EL (cell line): ENCODE data around the gene RAPGEF6.
"Not testable (repeated sequence)": the region's sequence is repeated elsewhere in the genome, so short reads cannot be mapped to it uniquely, and the experiment has no call there.

Experiments
- DNase-seq: peaks from one replicate; pipeline ENCODE4 v3.0.0-alpha.2; 2016

Gene RAPGEF6

DNA sequence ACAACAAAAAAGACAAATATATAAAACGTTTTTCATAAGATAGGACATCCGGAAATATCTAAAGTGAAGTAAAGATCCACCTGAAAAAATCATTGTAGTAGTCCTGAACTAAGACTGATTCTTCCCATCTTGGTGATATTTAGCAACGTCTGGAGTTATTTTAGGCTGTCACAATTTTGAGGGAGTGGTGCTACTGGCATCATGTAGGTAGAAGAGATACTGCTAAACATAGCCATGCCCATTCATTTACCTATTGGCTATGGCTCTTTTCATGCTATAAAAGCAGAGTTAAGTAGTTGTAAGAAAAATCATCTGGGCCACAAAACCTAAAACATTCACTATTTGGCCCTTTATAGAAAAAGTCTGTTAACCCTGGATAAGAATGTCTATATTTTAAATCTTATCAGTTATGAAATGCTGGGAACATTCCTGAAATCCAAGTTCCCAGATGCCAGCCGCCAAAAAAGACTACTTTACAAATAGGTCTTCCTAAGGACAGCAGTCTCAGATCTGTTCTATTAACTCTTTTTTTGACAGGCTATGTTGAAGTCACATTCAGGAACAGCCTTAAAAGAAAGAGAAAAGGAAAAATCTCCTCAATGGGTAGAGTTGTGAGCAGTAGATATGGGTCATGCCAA is 27.0 kb downstream of the RAPGEF6 start:
- no peak for DNase-seq

DNA sequence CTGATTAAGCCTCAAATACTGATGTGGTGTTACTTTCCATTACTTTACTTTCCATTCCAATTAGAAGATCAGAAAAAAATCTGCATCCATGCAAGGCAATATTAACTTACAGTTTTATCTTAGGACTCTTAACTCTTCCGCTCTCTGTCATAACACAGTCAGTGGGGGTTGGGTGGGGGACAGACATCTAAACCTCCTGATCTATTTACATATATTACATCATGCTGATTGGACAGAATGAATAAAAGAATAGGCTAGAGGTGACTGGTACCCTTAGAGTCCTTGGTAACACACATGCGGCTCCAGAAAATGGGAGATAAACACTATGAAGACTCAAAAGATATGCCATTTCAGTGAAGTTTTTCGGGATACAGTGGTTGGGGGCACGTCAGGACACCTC is 27.6 kb downstream of the RAPGEF6 start:
- no peak for DNase-seq

DNA sequence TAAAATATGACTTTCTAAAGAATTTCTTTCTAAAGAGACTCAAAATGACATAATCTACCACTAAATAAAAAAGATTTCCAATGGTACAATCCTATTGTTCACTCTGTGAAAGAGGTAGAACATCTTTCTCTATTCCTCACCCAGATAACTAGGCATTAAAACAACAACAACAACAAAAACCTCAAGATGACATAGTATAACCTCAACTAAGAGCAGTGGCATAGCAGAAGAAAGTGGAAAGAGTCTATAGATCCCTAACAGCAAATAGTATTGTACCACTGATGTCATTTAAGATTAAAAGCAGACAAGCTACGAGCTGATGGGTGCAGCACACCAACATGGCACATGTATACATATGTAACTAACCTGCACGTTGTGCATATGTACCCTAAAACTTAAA is 29.9 kb downstream of the RAPGEF6 start:
- DNase-seq = no peak

DNA sequence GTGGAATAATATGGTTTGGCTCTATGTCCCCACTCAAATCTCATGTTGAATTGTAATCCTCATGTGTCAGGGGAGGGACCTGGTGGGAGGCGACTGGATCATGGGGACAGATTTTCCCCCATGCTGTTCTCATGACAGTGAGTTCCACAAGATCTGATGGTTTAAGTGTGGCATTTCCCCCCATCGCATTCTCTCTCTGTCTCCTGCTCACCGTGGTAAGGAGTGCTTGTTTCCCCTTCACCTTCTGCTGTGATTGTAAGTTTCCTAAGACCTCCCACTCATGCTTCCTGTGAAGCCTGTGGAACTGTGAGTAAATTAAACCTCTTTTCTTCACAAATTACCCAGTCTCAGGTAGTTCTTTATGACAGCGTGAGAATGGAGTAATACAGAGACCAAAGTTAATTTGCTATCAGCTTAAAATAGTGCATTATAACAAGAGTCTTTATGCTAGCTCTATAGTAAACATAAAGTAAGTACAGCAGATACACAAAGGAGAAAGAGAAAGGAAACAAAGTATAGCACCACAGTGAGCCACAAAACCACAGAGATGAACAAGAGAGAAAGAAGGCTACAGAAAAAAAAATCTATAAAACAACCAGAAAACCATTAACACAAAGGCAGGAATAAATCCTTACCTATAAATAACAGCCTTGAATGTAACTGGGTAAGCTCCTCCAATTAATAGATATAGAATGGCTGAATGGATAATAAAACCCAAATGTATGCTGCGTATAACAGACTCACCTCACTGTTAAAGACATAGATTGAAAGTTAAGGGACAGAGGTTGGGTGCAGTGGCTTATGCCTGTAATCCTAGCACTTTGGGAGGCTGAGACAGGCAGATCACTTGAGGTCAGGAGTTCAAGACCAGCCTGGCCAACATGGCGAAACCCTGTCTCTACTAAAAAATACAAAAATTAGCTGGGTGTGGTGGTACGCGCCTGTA is 39.7 kb downstream of the RAPGEF6 start:
- DNase-seq = no peak

DNA sequence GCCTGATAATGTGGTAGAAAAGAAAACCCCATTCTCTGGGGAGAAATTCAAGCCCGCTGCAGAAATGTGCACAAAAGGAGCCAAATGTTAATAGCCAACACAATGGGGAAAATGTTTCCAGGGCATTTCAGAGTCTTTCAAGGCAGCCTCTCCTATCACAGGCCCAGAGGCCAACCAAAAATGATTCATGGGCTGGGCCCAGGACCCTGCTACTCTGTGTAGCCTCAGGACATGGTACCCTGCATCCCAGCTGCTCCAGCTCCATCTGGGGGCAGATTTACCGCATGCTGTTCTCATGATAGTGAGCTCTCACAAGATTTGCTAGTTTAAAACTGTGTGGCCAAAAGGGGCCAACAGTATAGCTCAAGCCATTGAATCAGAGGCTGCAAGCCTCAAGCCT is 41.1 kb downstream of the RAPGEF6 start:
- DNase-seq = no peak

DNA sequence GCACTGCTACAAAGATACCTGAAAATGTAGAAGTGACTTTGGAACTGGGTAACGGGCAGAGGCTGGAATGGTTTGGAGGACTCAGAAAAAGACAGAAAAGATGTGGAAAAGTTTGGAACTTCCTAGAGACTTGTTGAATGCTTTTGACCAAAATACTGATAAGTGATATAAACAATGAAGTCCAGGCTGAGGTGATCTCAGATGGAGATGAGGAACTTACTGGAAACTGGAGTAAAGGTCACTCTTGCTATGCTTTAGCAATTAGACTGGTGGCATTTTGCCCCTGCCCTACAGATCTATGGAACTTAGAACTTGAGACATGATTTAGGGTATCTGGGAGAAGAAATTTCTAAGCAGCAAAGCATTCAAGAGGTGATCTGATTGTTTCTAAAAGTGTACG is 41.6 kb downstream of the RAPGEF6 start:
- not testable (repeated sequence) for DNase-seq

DNA sequence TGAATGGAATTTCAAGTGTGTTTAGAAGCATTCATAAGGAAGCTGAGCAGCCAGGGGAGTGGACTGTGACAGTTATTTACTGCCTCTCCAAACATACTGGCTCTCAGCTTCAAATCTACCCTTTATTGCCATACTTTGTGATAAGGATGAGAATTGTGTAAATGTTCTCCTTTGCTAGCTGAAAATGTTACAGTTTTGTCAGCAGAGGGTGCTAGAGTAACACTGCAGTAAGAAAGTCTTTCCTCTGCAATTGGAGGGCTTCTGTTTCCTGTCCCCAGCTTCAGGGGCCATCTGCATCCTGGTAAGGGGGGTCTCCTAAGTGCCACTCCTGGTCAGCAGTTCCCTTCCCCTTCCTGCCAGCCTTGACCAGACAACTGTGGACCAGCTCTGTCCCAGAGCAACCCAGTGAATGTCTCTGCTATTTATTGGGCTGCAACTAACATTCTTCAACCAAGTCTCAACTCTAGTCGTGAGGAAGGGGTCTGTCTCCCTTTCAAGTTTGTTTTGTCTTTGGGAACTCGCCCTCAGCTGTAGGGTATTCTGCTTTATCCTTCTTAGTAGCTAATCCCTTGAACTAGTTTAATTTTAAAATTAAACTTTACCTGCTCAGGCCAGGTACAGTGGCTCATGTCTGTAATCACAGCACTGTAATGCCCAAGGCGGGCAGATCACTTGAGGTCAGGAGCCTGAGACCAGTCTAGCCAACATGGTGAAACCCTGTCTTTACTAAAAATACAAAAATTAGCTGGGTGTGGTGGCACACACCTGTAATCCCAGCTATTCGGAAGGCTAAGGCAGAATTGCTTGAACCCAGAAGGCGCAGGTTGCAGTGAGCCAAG is 45.3 kb downstream of the RAPGEF6 start:
- DNase-seq = peak; percentile 55

DNA sequence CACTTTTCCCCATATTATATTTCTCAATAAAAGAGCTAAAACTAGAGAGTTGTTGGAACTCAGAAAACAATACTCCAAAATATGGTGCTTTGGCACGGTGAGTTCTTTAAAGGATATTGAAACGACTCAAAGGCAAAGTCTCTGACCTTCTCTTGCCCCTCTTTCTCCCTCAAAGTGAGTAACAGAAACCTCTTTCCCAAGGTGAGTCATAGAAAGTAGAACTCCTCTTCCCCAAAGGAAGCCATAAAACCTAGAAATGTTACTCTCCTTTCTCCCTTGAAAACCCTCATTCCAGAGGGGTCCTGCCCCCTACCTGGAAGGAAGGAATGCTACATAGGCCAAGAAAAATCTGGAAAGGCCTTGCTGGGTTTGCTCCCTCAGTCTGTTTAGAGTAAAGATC is 47.5 kb downstream of the RAPGEF6 start:
- DNase-seq = peak; percentile 44

DNA sequence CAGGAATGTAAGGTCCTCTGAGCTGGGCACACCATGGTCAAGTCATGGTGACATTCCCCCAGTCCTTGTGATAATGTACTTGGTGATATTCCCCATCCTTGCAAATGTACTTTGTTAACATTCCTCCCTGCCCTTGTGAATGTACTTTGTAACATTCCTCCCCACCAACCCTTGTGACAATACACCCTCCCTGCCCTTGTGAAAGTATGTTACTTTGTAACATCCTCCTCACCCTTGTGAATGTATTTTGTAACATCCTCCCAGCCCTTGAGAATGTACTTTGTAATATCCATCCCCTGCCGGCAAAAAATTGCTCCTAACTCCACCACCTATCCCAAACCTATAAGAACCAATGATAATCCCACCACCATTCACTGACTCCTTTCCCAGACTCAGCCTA is 53.3 kb downstream of the RAPGEF6 start:
- no peak for DNase-seq

DNA sequence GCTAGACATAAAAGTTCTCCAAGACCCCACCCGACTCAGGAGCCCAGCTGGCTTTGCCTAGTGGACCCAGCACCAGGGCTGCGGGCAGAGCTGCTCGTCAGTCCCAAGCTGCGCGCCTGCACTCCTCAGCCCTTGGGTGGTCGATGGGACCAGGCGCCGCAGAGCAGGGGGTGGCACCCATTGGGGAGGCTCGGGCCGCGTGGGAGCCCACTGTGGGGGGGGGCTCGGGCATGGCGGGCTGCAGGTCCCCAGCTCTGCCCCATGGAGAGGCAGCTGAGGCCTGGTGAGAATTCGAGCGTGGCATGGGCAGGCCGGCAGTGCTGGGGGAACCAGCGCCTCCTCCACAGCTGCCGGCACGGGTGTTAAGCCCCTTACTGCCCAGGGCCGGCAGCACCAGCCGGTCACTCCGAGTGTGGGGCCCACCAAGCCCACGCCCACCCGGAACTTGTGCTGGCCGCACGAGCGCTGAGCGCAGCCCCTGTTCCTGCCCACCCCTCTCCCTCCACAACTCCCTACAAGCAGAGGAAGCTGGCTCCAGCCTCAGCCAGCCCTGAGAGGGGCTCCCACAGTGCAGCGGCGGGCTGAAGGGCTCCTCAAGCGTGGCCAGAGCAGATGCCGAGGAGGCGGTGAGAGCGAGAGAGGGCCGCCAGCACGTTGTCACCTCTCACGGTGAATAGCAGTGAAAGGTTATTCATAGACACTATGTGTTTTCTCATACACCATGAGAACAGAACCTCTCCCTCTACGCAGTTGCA is 54.9 kb downstream of the RAPGEF6 start:
- DNase-seq = no peak

DNA sequence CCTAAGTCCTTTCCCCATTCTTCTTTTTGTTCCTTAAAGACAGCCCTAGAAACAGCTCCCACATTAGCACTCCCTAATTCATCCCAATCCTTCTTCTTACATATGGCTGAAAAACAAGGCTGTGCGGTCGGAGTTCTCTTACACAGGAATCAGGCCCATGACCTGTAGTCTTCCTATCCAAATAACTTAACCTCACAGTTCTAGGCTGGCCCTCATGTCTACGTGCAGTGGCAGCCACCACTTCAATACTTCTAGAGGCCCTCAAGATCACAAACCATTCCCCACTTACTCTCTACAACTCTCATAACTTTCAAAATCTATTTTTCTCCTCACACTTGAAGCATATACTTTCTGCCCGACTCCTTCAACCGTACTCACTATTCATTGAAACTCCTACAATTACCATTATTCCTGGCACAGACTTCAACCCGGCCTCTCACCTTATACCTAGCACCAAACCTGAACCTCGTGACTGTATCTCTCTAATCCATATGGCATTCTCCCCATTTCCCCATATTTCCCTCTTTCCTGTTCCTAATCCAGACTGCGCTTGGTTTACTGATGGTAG is 59.3 kb downstream of the RAPGEF6 start:
- DNase-seq = no peak

DNA sequence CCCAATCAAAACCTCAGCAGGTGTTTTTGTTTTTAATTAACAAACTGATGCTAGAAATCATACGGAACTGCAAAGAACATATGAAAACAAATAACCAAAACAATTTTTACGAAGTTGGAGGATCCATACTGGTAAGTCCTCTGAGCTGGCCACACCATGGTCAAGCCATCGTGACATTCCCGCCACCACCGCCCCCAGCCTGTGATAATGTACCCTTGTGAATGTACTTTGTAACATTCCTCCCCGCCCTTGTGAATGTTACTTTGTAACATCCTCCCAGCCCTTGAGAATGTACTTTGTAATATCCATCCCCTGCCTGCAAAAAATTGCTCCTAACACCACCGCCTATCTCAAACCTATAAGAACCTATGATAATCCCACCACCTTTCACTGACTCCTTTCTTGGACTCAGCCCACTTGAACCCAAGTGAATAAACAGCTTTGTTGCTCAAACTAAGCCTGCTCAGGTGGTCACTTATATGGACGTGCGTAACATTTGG is 63.3 kb downstream of the RAPGEF6 start:
- no peak for DNase-seq

DNA sequence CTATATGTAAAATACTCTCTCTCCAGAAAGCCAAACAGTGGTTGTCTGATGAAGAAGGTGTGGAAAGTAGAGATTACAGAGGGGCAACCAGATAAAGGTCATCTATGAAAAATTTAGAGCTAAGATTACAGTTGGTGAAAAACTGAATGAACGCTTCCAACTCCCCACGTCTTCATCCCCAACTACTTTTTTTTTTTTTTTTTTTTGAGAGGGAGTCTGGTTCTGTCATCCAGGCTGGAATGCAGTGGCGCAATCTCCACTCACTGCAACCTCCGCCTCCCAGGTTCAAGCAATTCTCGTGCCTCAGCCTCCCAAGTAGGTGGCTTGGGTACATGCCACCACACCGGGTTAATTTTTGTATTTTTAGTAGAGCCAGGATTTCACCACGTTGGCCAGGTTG is 64.3 kb downstream of the RAPGEF6 start:
- no peak for DNase-seq

DNA sequence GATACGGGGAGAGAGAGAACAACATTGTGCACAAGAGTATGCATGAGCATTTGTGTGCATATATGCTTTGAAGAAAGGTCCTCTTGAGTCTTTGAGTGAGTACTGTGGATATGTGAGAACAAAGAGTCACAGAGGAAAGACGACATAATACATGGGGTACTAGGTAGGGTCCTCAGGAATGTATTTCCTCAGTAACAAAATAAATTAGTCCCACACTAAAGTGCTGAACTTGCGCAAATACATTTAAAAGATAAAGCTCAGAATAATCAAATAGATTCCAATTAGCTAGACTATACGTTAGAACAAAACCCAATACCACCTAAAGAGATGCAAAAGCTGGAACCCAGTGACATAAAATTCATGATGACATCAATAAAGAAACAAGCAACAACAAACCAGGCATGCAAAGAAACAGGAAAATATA is 70.8 kb downstream of the RAPGEF6 start:
- no peak for DNase-seq

DNA sequence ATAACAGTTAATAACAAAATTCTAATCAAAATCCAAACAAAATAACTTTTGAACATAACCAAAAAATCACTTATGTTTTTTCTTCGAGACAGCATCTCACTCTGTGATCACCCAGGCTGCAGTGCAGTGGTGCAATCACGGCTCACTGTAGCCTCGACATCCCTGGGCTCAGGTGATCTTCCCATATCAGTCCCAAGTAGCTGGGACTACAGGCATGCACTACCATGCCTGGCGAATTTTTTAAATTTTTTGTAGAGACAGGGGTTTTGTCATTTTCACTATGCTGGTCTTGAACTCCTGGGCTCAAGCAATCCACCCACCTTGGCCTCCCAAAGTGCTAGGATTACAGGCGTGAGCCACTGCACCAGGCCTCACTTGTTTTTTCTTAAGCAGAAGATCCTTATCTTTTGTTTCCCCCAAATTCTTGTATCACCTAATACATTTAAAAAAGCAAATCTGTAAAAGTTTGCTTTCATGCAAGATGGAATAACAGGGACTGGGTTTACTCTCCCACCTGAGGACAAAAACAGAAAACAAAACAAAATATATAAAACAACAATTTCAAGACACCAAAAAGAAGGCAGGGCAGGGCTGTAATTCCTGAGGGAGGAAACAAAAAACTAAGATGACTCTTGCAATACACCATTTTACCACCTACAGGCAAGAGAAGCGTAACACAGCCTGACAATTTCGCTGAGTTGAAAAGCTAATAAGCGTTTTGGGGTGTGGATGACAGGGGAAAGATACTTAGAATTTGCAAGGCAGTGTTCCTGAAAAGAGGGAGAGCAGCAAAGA is 71.4 kb downstream of the RAPGEF6 start:
- no peak for DNase-seq

DNA sequence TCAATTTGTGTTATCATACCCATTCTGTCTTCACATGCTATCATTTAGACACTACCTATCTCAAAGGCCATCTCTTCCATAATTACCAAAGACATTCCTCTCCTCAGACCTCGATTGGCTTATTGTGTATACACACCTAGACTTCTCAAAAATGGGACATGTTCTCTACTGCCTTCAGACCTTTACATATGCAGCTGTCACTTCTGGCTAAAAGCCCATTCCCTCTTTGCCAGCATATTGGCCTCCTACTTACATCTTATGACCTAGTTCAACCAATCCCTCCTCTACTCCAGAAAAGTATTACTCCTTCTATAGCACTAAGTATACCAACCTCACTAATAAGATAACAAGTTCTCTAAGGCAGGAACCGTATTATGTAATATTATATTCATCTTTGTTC is 84.4 kb downstream of the RAPGEF6 start:
- DNase-seq = no peak

DNA sequence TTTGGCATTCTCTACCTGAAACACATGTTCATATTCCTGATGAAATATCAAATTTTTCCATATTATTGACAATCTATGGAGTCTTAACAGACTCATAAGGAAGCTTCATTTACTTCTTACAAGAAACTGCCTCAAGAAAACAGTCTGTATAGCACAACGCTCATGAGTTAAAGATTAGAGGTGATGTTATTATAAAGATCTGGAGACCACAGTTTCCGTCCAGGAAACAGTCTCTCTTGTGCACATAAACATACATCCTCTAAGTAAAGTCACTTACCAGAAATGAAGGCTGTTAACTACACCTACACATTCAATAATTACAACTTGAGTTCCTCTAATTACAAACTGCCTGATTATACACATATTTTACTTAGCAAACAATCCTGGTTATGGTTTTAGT is 86.9 kb downstream of the RAPGEF6 start:
- DNase-seq = no peak

DNA sequence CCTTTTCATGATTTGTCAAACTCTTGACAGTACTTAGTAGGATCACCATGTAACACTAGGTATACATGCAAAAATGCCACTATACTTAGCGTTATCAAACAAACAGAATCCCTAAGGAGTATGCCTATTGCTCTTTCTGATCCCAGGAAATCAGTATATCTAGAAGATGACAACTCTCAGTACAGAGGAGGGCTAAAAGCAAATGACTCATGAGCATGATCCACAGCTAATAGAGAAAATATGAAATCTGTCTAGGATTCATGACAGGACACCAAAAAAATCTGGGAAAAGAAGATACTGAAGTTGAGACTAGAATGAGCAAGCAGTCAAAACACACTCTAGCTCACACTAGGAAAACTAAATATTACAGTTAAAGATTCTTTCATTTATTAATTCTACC is 89.2 kb downstream of the RAPGEF6 start:
- DNase-seq = peak; percentile 76

DNA sequence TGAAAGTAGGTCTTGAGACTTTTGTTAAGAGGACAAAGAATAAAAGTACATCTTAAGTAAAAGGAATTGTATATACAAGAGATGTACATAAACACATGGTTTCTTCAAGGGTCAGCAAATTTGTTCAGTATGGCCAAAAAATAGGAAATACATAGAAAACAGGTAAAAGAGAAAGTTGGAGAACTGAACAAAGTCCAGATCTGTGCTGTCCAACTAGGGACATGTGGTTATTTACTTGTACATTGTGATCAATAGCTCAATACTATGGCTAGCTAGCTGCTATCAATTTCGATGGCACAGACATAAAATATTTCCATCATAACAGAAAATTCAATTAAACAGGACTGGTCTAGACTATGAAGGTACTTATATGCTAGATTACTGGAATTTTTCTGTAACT is 92.3 kb downstream of the RAPGEF6 start:
- no peak for DNase-seq

DNA sequence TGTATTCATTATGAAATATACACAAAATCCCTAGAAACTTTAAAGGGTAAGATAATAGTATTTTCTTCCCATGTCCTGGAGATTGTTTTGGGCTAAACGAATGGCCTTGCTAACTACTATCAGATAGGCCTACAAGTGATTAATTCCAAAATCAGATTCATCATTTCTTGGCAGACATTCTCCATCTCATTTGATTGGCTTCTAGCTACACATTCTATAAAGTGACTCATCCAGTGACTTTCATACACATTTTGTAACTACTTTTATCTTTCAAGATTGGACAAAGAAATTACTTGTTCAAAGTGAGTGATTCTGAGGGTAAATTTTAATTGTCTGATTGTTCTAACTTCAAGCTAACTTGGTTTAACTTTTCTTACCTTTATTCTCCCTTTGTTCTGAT is 93.3 kb downstream of the RAPGEF6 start:
- DNase-seq = no peak

DNA sequence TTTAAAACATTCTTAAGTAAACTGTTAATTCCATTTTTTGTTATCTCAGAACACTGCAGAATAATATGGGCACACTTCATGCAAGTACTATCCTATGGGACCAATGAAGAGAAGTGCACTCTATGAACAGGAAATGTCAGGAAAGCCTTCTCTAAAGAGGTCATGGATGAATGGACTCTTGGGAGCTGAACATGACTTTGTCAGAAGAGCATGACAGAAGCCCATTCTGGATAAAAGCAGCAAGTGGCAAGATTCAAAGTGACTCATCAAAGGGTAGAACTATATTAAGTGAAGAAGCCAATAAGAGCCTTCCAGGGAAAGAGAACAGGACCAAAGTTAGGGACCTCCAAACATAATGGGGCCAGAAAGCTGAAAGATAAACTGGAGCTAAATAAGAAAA is 94.0 kb downstream of the RAPGEF6 start:
- no peak for DNase-seq
